Activated effector memory CD4-positive, alpha-beta T cell treated with anti-CD3 and anti-CD28 coated beads, Interleukin-2, amount 50 U/mL, for 16 hours (primary cell): ENCODE measurements around the gene ZNF526.

ENCODE experiments used
- DNase-seq: peaks from one replicate; pipeline ENCODE4 v3.0.0-alpha.2; 2020

The ZNF526 gene, protein sequence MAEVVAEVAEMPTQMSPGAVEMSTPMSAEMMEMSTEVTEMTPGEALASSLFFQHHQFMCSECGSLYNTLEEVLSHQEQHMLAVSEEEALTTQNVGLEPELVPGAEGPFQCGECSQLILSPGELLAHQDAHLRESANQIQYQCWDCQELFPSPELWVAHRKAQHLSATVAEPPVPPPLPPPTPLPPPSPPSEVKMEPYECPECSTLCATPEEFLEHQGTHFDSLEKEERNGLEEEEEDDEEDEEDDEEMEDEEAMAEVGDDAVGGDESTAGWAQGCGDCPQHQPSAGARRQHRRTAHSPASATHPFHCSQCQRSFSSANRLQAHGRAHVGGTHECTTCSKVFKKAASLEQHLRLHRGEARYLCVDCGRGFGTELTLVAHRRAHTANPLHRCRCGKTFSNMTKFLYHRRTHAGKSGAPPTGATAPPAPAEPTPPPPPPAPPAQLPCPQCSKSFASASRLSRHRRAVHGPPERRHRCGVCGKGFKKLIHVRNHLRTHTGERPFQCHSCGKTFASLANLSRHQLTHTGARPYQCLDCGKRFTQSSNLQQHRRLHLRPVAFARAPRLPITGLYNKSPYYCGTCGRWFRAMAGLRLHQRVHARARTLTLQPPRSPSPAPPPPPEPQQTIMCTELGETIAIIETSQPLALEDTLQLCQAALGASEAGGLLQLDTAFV

DNA sequence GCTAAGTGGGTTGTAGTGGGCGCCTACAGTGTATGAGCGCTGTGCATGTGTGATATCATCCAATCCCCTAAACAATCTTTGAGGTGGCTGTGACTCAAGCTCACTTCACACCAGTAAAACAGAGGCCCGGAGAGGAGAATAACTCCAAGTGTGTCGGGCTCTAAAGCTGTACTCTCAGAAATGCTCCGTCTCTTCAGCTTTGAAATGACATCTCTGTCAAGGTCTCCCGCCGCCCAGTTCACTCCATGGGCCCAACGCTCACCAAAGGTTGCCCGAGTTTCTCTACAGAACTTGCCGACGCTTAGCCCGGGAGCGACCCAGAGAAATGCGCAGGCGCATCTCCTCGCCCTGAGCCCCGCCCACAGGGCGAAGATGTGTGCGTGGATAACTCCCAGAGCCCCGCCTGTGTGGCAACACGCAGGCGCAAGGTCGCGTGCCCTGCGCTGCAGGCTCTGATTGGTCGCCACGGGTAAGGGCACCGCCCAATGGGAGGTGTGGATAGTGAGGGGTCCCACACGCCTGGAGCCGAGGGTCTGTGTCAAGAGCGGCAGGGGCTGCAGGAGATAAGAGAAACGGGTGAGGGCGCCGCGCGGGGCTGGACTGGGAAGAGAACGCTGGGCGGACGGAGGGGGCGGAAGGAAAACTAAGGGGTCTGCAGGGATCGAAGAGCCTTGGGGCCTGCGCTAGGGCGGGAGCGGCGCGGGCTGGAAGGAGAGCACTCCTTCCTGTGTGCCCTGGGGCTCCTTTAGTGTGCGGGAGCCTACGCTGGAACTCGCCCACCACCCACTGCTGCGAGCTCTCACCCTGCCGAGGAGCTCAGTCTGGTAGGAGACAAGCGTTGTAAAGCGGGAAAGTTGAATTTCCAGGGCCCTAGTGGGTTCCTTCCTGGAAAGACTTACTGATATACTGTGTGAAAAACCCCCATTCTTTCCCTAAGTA lies at the start of gene ZNF526:
ZNF526 (plus strand) TSS at position 501 of the 939 bp plus-strand sequence. CDS start 4,092 bp downstream, outside the sequence.
- DNase-seq, result peak; percentile 99

DNA sequence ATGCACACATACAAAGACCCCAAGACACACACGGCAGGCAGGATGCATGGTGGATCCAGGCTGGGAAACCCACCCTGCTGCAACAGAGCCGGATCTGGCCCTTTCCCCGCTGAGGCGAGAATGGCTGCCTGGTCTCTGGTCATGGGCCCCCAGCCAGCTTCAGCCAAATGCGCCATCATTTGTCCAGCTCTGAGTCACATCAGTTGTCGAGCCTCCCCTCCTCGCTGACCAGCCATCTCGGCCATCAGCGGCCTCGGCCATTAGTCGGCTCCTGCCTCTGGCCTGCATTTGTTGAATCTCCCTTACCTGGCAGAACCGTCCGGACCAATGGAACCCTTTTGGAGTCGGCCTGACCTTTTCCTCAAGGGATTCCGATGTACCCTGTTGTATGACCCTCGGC lies 49.4 kb upstream of the ZNF526 start:
- DNase-seq, result no peak

DNA sequence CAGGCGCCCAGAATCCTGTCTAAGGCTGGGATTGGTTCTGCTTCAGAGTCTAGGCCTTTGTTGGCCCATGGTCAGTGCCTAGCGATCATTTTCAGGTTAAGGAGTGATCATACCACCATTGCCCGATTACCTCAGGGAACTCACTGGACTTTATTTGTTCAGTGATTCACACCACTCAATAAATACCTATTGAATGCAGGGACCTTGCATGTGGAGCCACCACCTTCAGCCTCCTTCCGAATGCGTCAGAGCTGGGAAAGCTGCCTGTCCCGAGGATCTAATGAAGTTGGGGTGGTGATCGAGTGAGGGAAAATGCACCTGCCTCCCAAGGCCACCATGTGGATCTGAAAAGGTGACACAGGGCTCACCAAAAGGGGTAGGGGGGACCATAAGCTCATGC lies 47.9 kb upstream of the ZNF526 start:
- DNase-seq, result no peak

DNA sequence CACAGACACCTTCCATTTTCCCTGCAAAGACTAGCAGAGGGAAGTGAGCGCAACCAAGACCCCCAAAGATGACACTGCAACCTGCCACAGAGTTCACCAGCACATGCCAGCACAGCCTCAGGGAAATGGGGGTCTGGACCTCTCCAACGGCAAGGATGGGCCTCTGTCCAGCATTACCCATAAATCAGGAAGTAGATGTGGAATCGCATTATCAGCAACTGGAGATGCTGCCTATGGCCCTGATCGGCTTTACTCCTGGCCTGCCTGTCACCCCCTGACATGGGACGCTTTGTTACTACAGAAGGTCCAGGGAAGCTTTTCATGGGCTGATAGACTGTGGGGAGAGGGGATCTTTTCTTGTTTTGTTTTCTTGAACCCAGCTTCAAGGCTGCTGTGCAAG lies 46.4 kb upstream of the ZNF526 start:
- DNase-seq, result no peak

DNA sequence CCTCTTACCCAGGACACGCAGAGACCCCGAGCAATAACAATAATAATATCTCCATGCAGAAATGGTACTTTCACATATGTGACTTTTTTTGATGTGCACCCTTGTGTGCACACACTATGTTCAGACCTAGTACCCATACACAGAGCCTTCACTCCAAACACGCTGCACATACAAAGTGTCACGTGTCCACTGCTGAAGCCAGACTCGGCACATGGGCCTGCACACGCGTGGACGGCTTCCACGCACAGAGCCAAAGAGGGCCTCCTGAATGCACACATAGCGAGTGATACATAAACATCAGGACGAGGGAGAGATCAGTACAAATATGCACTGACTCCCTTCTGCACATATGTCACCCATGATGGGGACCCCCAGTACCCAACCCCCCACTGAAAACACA lies 45.9 kb upstream of the ZNF526 start:
- DNase-seq, result no peak

DNA sequence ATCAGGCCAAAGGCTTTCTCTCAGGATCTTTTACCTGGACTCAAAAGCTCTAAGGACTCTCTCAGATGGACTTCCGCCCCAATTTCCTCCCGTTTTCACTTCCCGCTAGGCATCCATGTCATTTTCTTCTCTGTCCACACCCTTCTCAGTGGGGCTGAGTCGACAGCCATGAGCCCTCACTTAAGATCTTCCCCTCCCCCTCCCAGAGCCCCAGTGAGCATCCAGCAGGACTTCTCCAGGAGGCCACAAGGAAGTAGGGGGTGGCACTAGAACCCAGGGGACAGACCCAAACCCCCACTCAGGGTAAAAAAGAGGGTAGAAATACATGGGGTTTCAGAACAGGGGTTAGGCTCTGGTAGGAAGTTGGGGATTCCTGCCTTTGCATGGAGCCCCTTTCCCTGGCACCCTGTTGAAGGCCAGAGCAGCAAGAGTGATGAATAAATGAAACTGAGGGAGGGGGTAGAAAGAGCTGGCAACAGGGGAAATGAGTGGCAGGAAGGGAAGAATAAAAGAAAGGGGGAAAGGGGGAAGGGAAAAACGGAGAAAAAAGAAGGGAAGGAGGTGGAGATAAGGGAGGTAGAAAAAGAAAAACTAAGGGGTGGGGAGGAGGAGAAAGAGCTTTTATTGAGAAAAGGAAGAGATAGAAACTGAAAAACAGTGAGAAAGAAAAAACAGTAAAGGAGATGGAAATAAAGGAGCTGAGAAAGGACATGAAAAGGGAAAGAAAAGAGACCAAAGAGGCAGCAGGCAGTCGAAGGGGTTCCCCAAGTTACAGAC lies 45.0 kb upstream of the ZNF526 start:
- DNase-seq, result no peak

DNA sequence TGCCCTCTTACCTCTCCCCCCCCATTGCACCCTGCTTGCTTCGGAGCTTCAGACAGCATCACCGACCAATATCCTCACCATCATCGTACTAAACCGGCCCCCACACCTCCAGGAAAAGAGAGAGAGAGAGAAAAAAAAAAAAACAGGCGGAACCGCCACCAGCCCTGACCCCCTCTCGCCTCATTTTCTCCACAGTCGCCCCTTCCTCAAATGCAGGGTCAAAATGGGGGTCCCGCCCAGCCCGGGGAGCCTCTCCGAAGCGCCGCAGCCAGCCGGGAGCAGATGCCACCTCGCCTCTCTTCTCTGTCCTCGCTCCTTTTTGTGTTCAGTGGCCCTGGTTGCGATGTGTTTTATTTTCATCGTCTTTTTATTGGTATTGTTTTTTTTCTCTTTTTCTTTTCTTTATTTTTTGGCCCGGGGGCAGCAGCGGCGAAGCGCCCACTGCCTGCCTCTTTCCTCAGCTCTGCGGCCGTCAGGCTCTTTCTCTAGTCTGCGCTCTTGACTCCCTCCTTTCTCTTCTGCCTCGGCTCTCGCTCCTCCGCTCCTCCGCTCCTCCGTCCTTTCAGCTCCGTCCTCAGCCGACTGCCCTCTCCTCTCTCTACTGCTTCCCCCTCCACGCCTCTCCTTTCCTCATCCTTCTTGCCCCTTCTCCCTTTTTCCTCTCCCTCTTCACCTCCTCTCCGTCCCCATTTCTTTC lies 44.0 kb upstream of the ZNF526 start:
- DNase-seq, result no peak

DNA sequence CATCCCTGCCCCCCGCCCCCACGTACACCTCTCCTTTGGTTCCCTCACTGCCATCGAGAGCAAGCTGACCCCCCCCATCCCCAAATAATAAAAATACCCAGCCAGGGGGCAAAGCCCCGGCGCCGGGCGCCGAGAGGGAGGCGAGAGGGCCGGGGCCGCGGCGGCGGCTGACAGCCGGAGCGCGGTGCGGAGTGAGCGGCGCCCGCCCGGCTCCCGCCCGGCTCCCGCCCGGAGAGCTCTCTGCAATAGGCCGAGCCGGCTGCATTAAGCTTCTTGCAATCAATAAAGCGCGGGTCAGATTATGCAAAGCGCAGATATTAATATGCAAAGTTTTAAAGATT lies 43.5 kb upstream of the ZNF526 start:
- DNase-seq, result no peak

DNA sequence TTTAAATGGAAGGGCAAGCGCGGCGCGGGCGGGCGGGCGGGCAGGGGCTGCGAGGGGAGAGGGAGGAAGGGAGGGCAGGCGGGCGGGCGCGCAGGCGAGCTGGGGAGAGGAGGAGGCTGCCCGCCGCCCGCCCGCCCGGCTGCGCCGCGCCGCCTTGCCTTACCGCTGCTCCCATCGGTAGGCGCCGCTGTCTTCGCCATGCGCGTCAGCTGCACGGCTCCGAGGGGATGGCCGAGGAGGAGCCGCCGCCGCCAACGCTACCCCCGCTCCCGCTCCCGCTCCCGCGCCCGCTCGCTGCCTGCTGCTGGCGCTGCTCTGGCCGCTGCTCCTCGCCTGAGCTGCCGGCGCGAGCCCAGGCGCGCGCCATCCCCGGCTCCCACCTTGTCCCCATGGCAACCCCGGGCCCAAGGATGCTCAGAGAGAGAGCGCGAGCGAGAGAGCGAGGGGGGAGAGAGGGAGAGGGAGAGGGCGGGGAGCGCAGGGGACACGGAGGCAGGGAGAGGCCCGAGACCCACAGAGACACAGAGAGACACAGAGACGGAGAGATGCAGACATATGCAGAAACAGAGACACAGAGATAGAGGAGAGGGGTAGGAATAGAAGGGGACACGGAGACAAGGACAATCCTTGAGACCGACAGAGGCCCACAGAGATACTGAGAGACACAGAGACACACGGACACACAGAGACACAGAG lies 43.0 kb upstream of the ZNF526 start:
- peak; percentile 92 for DNase-seq

DNA sequence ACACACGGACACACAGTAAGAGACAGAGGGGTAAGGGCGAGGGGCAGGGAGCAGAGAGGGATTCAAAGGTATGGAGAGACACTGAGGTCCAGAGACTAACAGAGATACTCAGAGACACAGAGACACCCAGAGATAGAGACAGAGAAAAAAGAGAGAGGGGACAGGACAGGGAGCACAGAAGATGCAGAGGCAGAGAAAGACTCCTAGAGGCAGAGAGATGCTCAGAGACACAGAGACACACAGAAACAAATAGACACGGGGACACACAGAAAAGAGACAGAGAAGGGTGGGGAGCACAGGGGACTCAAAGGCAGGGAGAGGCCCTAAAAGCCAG lies 42.5 kb upstream of the ZNF526 start:
- no peak for DNase-seq

DNA sequence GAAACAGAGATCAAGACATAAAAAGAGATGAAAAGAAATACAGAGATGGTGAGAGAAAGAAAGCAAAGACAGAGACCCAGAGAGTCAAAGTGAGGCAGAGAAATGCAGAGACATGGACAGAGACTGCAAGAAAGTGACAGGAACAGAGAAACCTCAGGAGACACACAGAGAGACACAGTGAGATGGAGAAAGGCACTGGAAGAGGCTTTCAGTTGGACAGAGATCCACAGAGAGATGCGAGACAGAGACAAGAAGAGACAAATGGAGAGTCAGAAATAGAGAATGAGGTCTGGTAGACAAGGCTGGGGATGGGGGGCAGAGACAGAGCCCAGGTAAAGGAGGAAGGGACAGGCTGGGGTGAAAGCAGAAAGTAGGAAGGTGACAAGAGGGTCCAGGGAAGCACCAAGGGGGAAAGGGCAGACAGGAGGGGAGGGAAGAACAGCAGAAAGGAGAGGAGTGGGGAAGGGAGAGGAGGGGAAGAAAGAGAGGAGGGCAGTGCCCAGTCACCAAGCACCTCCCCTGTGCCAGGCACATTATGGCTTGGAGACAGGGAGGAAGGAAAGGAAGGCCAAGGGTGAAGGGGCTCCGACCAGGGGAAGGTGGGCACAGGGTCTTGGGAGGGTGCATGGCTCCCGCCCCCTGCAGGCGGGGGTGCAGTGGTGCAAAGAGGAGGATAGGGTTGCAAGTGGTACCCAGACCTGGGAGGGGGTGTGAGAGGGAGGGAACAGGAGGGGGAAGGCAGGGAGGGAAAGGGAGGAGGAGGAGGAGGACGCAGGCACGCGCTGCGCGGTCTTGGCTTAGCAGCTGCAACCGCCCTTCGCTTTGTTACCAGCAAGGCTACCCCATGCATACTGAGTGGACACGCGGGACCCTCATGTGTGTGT lies 41.1 kb upstream of the ZNF526 start:
- peak; percentile 68 for DNase-seq

DNA sequence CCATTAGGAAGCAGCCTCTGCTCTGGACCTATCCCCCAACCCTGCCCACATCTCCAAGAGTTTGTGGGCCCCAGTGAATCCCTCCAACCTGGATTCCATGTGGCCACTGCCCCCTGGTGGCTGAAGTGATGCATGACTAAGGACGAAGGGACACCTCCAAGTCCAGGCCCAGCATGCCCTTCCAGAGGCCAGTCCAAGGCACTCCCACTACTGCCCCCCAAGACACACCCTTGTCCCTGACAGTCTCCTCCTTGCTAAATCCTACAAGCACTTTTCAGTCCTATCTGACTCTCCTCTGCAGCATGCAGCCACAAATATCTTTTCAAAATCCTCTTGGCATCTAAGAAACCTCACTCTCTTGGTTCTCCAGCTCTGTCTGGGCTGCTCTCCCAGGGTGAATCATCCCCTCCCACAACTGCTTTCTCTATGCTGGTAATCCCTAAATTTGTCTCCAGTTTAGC lies 35.7 kb upstream of the ZNF526 start:
- peak; percentile 90 for DNase-seq

DNA sequence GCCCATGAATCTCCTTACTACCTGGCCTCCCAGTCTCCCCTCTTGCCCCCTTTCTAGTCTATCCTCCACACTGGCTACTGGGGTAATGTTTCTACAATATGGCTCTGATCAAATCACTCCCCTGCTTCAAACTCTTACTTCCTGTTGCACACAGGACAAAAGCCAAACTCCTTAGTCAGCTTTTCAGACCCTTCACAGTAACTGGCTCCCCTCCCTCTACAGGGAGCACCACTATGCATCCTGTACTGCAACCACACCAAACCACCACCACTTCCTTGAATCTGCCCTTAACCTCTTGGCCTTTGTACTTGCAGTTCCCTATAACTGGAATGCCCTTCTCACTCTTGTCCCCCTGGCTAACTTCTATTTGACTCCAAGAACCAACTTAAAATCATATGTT lies 34.8 kb upstream of the ZNF526 start:
- DNase-seq, result no peak

DNA sequence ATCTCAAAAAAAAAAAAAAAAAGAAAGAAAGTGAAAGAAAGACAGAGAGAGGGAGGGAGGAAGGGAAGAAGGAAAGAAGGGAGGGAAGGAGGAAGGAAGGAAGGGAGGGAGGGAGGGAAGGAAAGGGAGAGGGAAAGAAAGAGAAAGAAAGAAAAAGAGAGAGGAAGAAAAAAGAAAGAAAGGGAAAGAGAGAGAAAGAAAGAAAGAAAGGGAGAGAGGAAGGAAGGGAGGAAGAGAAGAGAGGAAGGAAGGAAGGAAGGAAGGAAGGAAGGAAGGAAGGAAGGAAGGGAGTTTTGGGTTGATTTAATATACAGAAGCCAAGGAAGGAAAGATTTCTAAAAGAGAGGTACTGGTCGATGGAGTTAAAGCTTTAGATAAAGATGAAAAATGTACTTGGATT lies 31.4 kb upstream of the ZNF526 start:
- DNase-seq, result no peak

DNA sequence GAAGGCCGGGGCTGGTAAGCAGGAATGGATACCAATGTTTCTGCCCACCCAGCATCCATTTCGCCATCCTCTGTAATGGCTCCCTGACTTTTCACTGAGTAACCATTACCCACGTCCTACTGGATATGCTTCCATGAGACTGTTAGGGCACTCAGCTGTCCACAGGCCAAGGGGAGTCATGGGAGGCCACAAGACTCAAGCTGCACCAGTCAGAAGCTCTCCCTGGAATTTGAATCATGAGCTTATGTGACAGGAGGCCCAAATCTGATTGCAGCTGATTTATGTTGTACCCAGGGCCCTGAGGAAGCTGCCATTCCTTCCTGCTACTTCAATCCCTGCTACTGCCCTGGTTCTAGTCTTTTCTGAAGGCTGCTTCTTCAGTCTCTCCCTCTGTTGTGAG lies 31.0 kb upstream of the ZNF526 start:
- no peak for DNase-seq

DNA sequence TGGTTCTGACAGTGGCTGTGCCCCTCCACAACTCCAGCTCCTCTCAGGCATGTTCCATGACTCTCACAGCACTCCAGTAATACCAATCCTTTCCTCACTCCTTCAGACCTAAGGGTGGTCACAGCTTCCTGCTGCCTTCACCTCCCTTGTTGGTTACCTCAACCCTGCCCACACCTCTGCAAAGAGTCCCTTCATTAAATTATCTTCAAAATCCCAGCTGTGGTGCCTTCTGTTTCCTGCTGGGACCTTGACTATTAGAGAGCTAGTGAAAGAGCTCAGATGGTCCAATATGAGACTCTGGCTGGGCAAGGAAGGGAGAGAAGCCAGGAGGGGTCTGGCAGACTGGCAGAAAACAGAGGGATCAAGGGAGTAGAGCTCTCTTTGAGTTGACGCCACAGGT lies 28.8 kb upstream of the ZNF526 start:
- DNase-seq, result no peak

DNA sequence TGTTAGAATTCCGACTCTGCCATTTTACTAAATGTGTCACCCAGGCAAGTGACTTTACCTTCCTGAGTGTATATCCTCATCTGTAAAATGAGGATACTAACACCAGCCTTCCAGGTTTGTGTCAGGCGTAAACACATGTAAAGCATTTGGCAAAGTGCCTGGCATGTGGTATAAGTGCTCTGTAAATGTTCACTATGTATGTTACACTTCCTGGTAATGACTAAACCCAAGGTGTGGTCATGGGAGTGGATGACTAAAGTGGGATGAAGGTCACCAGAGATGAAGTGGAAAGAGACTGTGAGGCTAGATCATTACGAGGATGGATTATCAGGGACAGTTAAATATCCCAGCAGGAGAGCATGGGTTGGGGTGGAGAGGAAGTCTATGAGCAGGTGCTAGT lies 28.3 kb upstream of the ZNF526 start:
- DNase-seq, result no peak

DNA sequence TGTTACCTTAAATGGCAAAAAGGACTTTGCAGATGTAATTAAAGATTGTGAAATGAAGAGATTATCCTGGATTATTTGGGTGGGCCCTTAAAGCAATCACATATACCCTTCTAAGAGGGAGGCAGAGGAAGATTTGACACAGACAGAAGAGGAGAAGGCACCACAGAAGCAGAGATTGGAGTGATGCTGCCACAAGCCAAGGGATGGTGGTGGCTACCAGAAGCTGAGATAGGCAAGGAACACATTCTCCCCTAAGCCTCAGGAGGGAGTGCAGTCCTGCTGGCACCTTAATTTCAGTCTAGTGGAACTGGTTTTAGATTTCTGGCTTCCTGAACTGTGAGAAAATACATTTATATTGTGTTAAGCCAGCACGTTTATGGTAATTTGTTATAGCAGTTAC lies 26.8 kb upstream of the ZNF526 start:
- DNase-seq, result no peak

DNA sequence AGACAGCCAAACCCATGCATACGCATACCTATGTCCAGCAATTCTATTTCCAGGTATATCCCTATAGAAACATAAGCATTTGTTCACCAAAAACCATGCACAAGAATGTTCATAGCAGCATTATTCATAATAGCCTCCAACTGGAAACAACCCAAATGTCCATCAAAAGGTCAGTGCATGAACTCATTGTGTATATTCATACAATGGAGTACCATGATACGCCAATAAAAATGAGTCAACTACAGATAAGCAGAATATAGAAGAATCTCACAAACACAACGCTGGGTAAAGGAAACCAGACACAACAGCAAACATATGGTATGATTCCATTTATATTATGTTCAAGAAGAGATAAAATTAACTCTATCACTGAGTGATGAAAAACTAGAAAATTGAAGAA lies 26.4 kb upstream of the ZNF526 start:
- DNase-seq, result no peak
